ENCODE results near the gene NUF2.
A peak's percentile ranks its signal among the peaks of the same experiment; 100 is the strongest.
"Not testable (repeated sequence)": the region's sequence is repeated elsewhere in the genome, so short reads cannot be mapped to it uniquely, and the experiment has no call there.

The NUF2 gene

DNA sequence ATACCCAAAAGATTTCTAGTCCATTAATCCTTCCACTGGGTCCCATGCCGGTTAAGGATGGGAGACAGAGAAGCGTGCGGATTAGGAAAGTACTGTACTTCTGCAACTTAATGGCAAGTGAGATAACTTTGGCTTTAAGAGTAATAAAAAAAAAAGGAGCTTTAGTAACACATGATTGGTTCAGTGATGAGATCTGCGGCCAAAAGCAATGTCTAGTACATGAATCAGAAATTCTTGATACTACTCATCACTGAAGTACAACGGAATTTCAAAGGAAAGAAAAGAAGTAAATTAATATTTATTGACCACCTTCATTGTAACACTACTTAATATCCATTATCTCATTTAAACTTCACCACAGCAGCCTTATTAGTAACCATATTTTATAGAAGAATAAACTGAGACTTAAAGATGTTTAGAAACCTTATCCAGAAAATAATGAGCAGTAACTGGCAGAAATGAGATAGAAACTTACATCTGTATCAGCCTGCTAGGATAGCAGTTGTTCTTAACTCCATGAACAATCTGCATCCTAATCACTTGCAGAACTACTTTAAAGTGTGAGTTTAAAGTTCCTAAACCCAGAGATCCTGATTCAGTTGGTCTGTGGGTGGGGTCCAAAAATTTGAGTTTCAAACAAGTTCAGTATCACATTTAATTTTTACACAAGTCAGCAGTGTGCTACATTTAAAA is 14.1 kb upstream of the NUF2 start:
- no peak for TF ChIP-seq CTCF (IDR thresholded peaks at IDR 0.05; ENCODE audit: low read length, missing control alignments)
- peak; percentile 68 for DNase-seq (ENCODE audit: low read depth)
- no peak overlapping the region for H3K4me3 ChIP-seq (replicated peaks; ENCODE audit: low read depth, low read length)

DNA sequence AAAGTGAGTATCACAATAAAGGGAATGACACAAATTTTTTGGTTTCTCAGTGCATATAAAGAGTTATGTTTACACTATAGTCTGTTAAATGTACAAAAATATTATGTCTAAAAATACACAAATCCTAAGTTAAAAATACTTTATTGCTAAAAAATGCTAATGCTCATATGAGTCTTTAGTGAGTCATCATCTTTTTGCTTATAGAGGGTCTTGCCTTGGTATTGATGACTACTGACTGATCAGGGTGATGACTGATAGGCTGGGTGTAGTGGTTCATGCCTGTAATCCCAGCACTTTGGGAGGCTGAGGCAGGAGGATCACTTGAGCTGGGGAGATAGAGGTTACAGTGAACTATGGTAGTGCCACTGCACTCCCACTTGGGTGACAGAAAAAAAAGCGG is 12.9 kb upstream of the NUF2 start:
- no peak for TF ChIP-seq CTCF (IDR thresholded peaks at IDR 0.05; ENCODE audit: low read length, missing control alignments)
- DNase-seq (ENCODE audit: low read depth): no peak
- H3K4me3 ChIP-seq (replicated peaks; ENCODE audit: low read depth, low read length): no peak overlapping the region

- TF ChIP-seq CTCF (IDR thresholded peaks at IDR 0.05; ENCODE audit: low read length, missing control alignments): peak; percentile 55
- no peak overlapping the region for H3K4me3 ChIP-seq (replicated peaks; ENCODE audit: low read depth, low read length)
- DNase-seq (ENCODE audit: low read depth): peak; percentile 81
These were observed 5.9 kb upstream of the NUF2 start for GRCh38 chr1:163315773-163316374.

DNA sequence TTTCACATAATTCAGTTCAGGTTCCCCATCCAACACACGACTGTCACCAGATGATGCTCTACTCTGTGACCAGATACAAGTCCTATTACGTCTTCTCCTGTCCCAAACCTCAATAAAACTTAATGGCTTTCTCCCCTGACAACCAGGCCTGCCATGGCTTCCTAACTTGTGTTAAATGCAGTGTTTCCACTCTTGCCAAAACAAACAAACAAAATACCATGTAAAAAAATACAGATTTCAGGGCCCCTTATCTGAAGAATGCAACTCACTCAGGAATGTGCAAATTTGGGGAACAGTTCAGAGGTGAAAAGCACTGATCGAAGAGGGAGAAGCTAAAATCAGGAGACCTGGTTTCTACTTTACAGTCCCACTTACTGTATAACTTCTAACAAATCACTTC is 863 bp upstream of the NUF2 start:
- H3K4me3 ChIP-seq (replicated peaks; ENCODE audit: low read depth, low read length): peak overlapping the region; percentile 72
- no peak for TF ChIP-seq CTCF (IDR thresholded peaks at IDR 0.05; ENCODE audit: low read length, missing control alignments)
- no peak for DNase-seq (ENCODE audit: low read depth)

GRCh38 chr1:163323339-163323738 is 1.6 kb downstream of the NUF2 start:
- DNase-seq (ENCODE audit: low read depth): not testable (repeated sequence)
- peak overlapping the region; percentile 72 for H3K4me3 ChIP-seq (replicated peaks; ENCODE audit: low read depth, low read length)

DNA sequence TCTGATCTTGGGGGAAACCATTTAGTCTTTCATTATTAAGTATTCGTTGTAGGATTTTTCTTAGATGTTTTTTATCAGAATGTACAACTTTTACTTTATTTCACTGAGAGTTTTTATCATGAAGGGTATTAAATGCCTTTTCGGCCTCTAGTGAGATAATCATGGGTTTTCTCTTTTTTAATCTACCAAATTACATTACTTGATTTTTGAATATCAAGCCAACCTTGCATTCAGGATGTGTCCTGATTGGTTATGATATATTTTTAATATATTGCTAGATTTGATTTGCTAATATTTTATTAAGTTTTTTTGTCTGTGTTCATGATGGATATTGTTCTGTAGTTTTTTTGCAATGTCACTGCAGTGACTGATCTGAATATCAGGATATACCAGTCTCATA is 9.4 kb downstream of the NUF2 start:
- H3K4me3 ChIP-seq (replicated peaks; ENCODE audit: low read depth, low read length): no peak overlapping the region
- DNase-seq (ENCODE audit: low read depth): no peak
- no peak for TF ChIP-seq CTCF (IDR thresholded peaks at IDR 0.05; ENCODE audit: low read length, missing control alignments)

GRCh38 chr1:163335216-163335615 is 13.5 kb downstream of the NUF2 start:
- TF ChIP-seq CTCF (IDR thresholded peaks at IDR 0.05; ENCODE audit: low read length, missing control alignments): no peak
- H3K4me3 ChIP-seq (replicated peaks; ENCODE audit: low read depth, low read length): no peak overlapping the region
- no peak for DNase-seq (ENCODE audit: low read depth)

Measured in fibroblast of pulmonary artery (primary cell).